GM18511 (cell line): Measurements from ENCODE around the gene CATSPER1.
A peak's percentile ranks its signal among the peaks of the same experiment; 100 is the strongest.

Experiments used
- ATAC-seq: cut with Tn5 transposase; IDR thresholded peaks from one replicate; pipeline ENCODE4 v1.9.1; 2021; ENCODE audit warnings: mild to moderate bottlenecking, moderate library complexity; ENCODE audit not compliant: unreplicated experiment

The CATSPER1 gene

GRCh38 chr11:66003291-66003690 lies 23.0 kb downstream of the CATSPER1 start:
- ATAC-seq: no peak

- ATAC-seq: peak; percentile 51
Measured at GRCh38 chr11:66002648-66003225, 23.5 kb downstream of the CATSPER1 start.

- ATAC-seq: peak; percentile 94
Measured at GRCh38 chr11:66001942-66002647, 24.2 kb downstream of the CATSPER1 start, which contains the start of the genes BANF1 and EIF1AD. BANF1 (plus strand) TSS chr11:66002503; CDS start chr11:66003251, 748 bp downstream. EIF1AD (minus strand) TSS chr11:66002157; CDS start chr11:66000389, 1,768 bp downstream.

- ATAC-seq: no peak
Measured at GRCh38 chr11:65997286-65997685, 29.0 kb downstream of the CATSPER1 start.

GRCh38 chr11:65992056-65992455 lies 34.2 kb downstream of the CATSPER1 start:
- ATAC-seq: no peak

GRCh38 chr11:65988791-65989592 lies 37.3 kb downstream of the CATSPER1 start:
- ATAC-seq: peak; percentile 92

- ATAC-seq: no peak
Measured at GRCh38 chr11:65987336-65987735, 38.9 kb downstream of the CATSPER1 start.

- no peak for ATAC-seq
Measured at GRCh38 chr11:65983589-65983987, 42.7 kb downstream of the CATSPER1 start.

- no peak for ATAC-seq
Measured at GRCh38 chr11:65982824-65983588, 43.3 kb downstream of the CATSPER1 start.

GRCh38 chr11:65981972-65982823 lies 44.1 kb downstream of the CATSPER1 start:
- no peak for ATAC-seq

GRCh38 chr11:65981101-65981740 lies 45.1 kb downstream of the CATSPER1 start:
- no peak for ATAC-seq

GRCh38 chr11:65979261-65979759 lies 47.0 kb downstream of the CATSPER1 start:
- ATAC-seq: no peak

GRCh38 chr11:65978391-65979238 lies 47.7 kb downstream of the CATSPER1 start:
- no peak for ATAC-seq

GRCh38 chr11:65977621-65978390 lies 48.5 kb downstream of the CATSPER1 start:
- no peak for ATAC-seq

- no peak for ATAC-seq
Measured at GRCh38 chr11:65976216-65977176, 49.8 kb downstream of the CATSPER1 start.

GRCh38 chr11:65975771-65976170 lies 50.5 kb downstream of the CATSPER1 start:
- no peak for ATAC-seq
